CD4-positive, alpha-beta T cell (primary cell): ENCODE measurements around the gene TARDBP. TPM values are rescaled to one million over a fixed set of nuclear protein-coding genes. Genes with fewer than 3 reads are reported as not detected.

Source experiments
- ATAC-seq: fragments of 200-7000 bp; cut with Tn5 transposase; one replicate; pipeline ENCODE4 v1.10.0; 2022; ENCODE audit warnings: mild to moderate bottlenecking; ENCODE audit not compliant: poor library complexity
- CTCF ChIA-PET: fragments of 350-600 bp; sonication (Branson Sonifier 250); formaldehyde crosslinking; loops from one replicate; lab custom pipeline; 2021; ENCODE audit warnings: antibody characterized with exemption, inconsistent platforms; lab: Charles Lee
- POLR2A ChIA-PET: fragments of 350-600 bp; sonication (Branson Sonifier 250); formaldehyde crosslinking; loops from one replicate; lab custom pipeline; 2021; ENCODE audit warnings: antibody characterized with exemption, inconsistent platforms; lab: Charles Lee
- DNase-seq, 14 experiments: peaks; one replicate each; pipeline ENCODE4 v3.0.0-alpha.2; 2013 to 2020; ENCODE audit warnings: mixed read lengths in 2 of 14
- H3K27ac ChIP-seq, 2 donors: one replicate each; pipeline versions ENCODE4 v1.5.1 to v1.7.0; 2013; ENCODE audit warnings: low read length in 2 of 2, low read depth in 1 of 2, mild to moderate bottlenecking in 1 of 2
- H3K27me3 ChIP-seq, 2 experiments: 1 replicate in 1 of 2; 2 replicates in 1 of 2; pipeline versions ENCODE4 v1.6.1 to v1.7.0; 2013; ENCODE audit warnings: low read length in 2 of 2, control low read depth in 1 of 2, mild to moderate bottlenecking in 1 of 2, moderate library complexity in 1 of 2; ENCODE audit not compliant: insufficient read depth in 2 of 2, control insufficient read depth in 1 of 2
- H3K36me3 ChIP-seq: one replicate; pipeline ENCODE4 v1.6.1; 2013; ENCODE audit warnings: low read length, control low read depth; ENCODE audit not compliant: insufficient read depth
- H3K4me1 ChIP-seq: one replicate; pipeline ENCODE4 v1.6.1; 2013; ENCODE audit warnings: low read length, control low read depth; ENCODE audit not compliant: insufficient read depth
- H3K4me3 ChIP-seq: one replicate; pipeline ENCODE4 v1.5.1; 2013; ENCODE audit warnings: mild to moderate bottlenecking, low read length, moderate library complexity
- H3K9me3 ChIP-seq, 2 experiments: 1 replicate in 1 of 2; 2 replicates in 1 of 2; pipeline versions ENCODE4 v1.6.1 to v1.7.0; 2013; ENCODE audit warnings: low read length in 2 of 2, mild to moderate bottlenecking in 2 of 2, control low read depth in 1 of 2, moderate library complexity in 1 of 2; ENCODE audit not compliant: control insufficient read depth in 1 of 2, insufficient read depth in 1 of 2
- H3K27ac Mint-ChIP-seq: one replicate; pipeline ENCODE4 v1.8.0; 2020; ENCODE audit warnings: mixed read lengths
- H3K27me3 Mint-ChIP-seq: one replicate; pipeline ENCODE4 v1.8.0; 2021; ENCODE audit warnings: mixed read lengths
- H3K36me3 Mint-ChIP-seq: one replicate; pipeline ENCODE4 v1.8.0; 2021; ENCODE audit warnings: low read depth, mixed read lengths
- H3K4me1 Mint-ChIP-seq: one replicate; pipeline ENCODE4 v1.8.0; 2021; ENCODE audit warnings: low read depth, mixed read lengths
- H3K4me3 Mint-ChIP-seq: one replicate; pipeline ENCODE4 v1.8.0; 2020; ENCODE audit warnings: mild to moderate bottlenecking, mixed read lengths
- H3K9me3 Mint-ChIP-seq: one replicate; pipeline ENCODE4 v1.8.0; 2020; ENCODE audit warnings: mixed read lengths
- CTCF ChIP-seq: fragments of 200-600 bp; IDR thresholded peaks from one replicate; pipeline ENCODE4 v1.8.0; 2022; ENCODE audit warnings: antibody characterized with exemption, mild to moderate bottlenecking
- intact Hi-C, 2 experiments: fragments of 100-400 bp; cut with DNase I in 1 of 2; cut with micrococcal nuclease in 1 of 2; formaldehyde crosslinking; loops; one replicate each; pipeline versions ENCODE4 v1.15.1 to v1.9.0; 2023 to 2025; cut with DNase I, micrococcal nuclease
- total RNA-seq, 174 experiments: library from RNA in 2 of 174; stranded (reverse) in 2 of 174; gene quantifications; one replicate each; pipeline ENCODE4 v1.2.3 and lab custom pipeline; 2021 to 2026

The TARDBP gene
- total RNA-seq, 2 experiments from 2014 or later, result 141 to 149 TPM

GRCh38 chr1:11044086-11044848 lies 31.8 kb downstream of the TARDBP start:
- TF ChIP-seq CTCF, result no peak
- no peak overlapping the region for H3K27ac ChIP-seq
- Mint-ChIP-seq H3K27ac (no peak overlapping the region), H3K9me3 (no peaks in the 10 kb centered on the region), H3K4me1 (no peaks in the 10 kb centered on the region), H3K36me3 (no peaks in the 10 kb centered on the region), H3K27me3 (no peaks in the 10 kb centered on the region), H3K4me3 (no peak overlapping the region)
- CTCF ChIA-PET, result no interaction called here
- intact Hi-C loops, result no loop called here
- H3K36me3 ChIP-seq, result no peaks in the 10 kb centered on the region
- POLR2A ChIA-PET, result no interaction called here
- no peak for ATAC-seq
- no peaks in the 10 kb centered on the region for H3K9me3 ChIP-seq
- no peak overlapping the region for H3K4me3 ChIP-seq
- H3K4me1 ChIP-seq, result no peaks in the 10 kb centered on the region
- peaks cover under 1 to 5% of the 10 kb centered on the region in 2 experiments for H3K27me3 ChIP-seq
- DNase-seq, result no peak

GRCh38 chr1:11044849-11045427 lies 32.5 kb downstream of the TARDBP start:
- no peak for TF ChIP-seq CTCF
- DNase-seq (no peak), ATAC-seq (no peak)
- ChIA-PET CTCF (no interaction called here), POLR2A (no interaction called here)
- Mint-ChIP-seq H3K27ac (no peak overlapping the region), H3K4me1 (no peaks in the 10 kb centered on the region), H3K27me3 (no peaks in the 10 kb centered on the region), H3K4me3 (no peak overlapping the region), H3K9me3 (no peaks in the 10 kb centered on the region), H3K36me3 (no peaks in the 10 kb centered on the region)
- Histone ChIP-seq H3K27me3 (no peaks in the 10 kb centered on the region), H3K36me3 (no peaks in the 10 kb centered on the region), H3K4me1 (no peaks in the 10 kb centered on the region), H3K9me3 (no peaks in the 10 kb centered on the region), H3K4me3 (no peak overlapping the region), H3K27ac (no peak overlapping the region)
- intact Hi-C loops, result no loop called here

GRCh38 chr1:11045428-11046269 lies 33.2 kb downstream of the TARDBP start:
- Histone ChIP-seq H3K4me3 (no peak overlapping the region), H3K27me3 (no peaks in the 10 kb centered on the region), H3K36me3 (no peaks in the 10 kb centered on the region), H3K9me3 (no peaks in the 10 kb centered on the region), H3K4me1 (no peaks in the 10 kb centered on the region), H3K27ac (no peak overlapping the region)
- Mint-ChIP-seq H3K27ac (no peak overlapping the region), H3K4me1 (no peaks in the 10 kb centered on the region), H3K4me3 (no peak overlapping the region), H3K9me3 (no peaks in the 10 kb centered on the region), H3K36me3 (no peaks in the 10 kb centered on the region), H3K27me3 (no peaks in the 10 kb centered on the region)
- ATAC-seq, result no peak
- TF ChIP-seq CTCF, result no peak
- no peak for DNase-seq
- intact Hi-C loops, result no loop called here
- CTCF ChIA-PET, result no interaction called here
- POLR2A ChIA-PET, result no interaction called here
